Dermis blood vessel endothelial cell (primary cell): ENCODE results near the gene SF3B4. TPM values are rescaled to one million over a fixed set of nuclear protein-coding genes. Genes with fewer than 3 reads are reported as not detected.
"Not testable (repeated sequence)": the region's sequence is repeated elsewhere in the genome, so short reads cannot be mapped to it uniquely, and the experiment has no call there.

Source experiments
- DNase-seq: peaks from one replicate; pipeline ENCODE4 v3.0.0; 2010
- total RNA-seq: library from RNA; depleted of rRNA; stranded (reverse); fragments of >200 nt; gene quantifications from 2 replicates; pipeline ENCODE4 v1.2.3, GENCODE V29; 2014

SF3B4 gene
- total RNA-seq, 1 donor from 2014 or later, result 7.8 TPM

- DNase-seq, result peak; percentile 23
These were observed 3.7 kb upstream of the SF3B4 start for GRCh38 chr1:149931212-149931790.

DNA sequence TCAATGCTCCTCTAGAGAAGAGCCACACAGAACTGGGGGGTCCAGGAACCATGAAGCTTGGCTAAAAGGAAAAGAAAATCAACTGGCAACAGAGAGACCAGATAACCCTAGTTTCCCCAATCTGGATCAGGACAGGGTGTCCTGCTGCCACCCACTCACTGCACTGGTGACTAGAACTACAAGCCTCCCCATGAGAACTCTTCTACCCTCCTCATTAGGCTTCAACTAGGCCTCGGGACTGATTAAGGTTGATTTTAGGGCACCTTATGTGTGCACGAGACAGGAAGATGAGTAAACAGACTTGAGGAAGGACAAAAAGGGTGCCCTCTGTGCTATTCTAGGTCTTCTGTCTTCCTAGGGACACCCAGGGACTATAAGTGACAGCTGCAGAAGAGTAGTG lies 2.3 kb upstream of the SF3B4 start:
- DNase-seq, result no peak

- no peak for DNase-seq
These were observed 760 bp upstream of the SF3B4 start for GRCh38 chr1:149928401-149928724.

DNA sequence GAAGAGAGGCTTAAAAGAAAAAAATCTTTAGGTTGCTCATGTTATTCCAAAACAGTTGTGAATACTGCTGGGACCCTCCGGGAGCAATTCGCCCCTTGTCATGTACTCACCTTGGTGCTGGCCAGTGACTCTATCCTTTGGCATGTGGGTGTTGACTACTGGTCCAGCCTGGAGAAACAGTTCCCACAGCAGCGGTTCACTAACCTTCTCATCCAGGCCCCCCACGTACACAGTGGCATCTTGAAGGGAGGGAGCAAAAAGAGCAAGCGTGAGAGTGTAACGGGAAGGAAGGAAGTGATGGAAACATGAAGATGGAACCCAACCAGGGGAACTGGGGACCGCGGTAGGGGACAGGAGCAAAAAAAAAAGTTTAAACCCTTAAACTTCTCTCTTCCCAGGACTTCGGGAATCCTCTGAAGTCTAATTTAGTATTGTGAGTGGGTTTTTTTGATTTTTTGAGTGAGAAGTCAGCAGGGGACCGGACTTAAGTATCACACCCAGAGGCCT lies 494 bp downstream of the SF3B4 start:
- DNase-seq, result no peak

- DNase-seq, result no peak
These were observed 1.3 kb downstream of the SF3B4 start for GRCh38 chr1:149926296-149926695.

DNA sequence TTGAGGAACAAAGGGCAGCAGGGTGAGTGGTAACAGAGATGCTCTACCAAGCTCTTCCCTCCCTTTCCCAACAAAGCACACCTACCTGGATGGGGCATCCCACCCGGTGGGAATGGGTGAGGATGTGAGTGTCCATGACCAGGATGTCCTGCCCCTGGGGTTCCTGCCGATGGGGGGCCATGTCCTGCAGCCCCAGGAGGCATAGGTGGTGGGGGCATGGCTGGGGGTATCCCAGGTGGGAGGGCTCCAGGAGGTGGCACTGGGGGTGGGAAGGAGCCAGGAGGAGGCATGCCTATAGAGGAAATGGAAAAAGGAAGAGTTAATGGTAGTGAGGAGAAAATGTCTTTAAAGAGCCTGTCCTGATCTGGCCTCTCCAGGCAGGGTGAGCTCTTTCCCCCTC lies 1.9 kb downstream of the SF3B4 start:
- DNase-seq, result no peak

- DNase-seq, result no peak
These were observed 2.3 kb downstream of the SF3B4 start for GRCh38 chr1:149925345-149925744.

DNA sequence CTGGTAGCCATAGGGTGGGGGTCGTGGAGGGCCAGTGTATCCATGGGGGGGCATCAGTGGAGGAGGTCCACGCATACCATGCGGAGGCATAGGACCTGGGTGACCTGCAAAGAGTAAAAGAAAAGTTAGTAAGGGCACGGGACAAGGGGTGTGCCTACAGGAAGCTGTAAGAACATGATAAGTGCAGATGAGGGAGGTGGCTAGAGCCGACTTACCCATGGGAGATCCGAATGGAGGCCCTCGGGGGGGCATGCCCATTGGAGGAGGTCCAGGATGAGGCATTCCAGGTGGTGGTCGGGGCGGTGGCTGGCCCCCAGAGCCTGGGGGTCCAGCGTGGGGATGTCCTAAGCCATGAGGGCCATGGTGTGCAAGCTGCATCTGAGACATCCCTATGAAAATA lies 4.0 kb downstream of the SF3B4 start:
- no peak for DNase-seq

DNA sequence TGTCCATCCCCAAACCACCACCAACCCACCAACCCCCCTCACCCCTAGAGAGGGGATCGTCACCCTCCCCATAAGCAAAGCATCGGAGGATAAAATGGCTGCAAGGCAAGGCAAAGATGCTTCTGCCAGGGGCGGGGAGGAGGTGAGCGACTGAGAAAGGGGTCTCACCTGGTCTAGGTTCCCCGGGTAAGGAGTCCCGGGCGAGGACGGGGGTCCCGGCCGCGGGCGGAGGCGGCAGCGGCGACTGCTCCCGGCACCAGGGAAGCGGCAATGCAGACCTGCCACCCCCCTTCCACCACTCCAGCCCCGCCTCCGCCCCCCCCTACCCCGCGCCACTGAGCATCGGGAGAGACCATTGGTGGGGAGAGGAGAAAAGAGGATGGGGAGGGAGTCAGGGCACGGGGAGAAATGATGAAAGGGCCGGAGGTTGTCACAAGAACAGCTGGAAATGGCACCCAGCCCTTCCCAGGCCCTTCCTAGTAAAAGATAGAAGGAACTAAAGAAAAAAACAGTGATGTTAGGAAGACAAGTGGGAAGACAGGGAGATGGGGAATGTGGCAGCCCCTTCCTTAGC lies 9.9 kb downstream of the SF3B4 start, which contains the start of gene SV2A:
TSS of gene SV2A (minus strand) at position 274 of the 574 bp plus-strand sequence. CDS start 4,004 bp downstream, outside the sequence.
- no peak for DNase-seq

DNA sequence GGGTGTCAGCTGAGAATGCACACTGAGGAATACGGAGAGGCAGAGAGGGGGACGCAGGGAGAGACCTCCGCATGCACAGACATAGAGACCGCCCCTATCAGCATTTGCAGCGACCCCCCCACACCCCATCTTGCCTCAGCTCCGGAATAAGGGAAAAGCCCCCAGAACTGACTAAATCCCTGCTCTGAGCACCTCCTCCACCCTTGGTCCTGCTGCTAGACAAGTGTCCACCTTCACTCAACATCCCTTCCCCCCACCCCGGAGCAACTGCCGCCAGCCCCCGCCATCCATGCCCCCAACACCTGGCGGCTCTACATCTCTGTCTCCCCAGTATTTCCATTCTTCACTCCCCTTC lies 10.7 kb downstream of the SF3B4 start:
- DNase-seq, result no peak

GRCh38 chr1:149916193-149916897 lies 11.3 kb downstream of the SF3B4 start:
- DNase-seq, result no peak

GRCh38 chr1:149915429-149916192 lies 12.0 kb downstream of the SF3B4 start:
- DNase-seq, result no peak

DNA sequence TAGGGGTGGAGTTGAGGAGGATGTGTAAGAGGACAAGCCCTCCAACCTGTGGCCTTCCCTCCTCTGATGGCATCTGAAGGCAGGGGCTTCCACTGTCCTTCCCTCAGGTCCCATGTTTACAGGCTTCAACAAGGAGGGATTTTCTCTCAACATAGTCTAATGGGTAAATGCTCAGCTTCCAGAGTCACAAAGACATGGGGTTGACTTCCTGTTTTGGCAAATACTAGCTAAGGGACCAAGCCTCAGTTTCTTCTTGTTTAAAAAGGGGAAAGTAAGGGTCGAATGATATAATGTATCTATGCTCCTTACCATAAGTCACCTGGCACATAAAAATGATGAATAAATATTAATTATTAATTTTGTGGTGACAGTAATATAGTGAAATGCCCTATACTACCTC lies 13.1 kb downstream of the SF3B4 start:
- no peak for DNase-seq

DNA sequence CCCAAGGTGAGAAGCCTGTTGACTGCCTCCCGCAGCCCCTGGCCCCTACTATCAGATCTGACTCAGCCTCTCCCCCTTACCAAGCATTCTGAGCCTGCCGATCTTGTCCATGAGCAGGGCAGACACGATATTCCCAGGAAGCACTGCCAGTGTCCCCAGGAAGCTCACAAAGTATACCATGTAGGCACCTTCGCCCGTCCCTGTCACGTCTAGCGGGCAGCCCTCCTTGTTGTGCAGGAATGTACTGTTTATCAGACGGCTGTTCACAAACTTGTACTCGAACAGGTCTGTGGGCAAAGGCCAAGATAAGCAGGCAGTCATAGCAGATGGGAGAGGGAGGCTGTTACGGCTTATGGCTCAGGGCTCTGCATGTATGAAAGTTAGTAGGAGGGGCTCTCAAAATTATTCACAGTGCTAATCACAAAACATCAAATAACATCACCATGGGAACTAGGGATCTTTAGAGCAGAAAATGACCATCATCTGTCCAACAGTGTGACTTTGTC lies 21.0 kb downstream of the SF3B4 start:
- no peak for DNase-seq

GRCh38 chr1:149903836-149904491 lies 23.6 kb downstream of the SF3B4 start:
- no peak for DNase-seq

GRCh38 chr1:149899460-149900284 lies 27.9 kb downstream of the SF3B4 start, which contains the start of gene BOLA1:
Gene BOLA1 (plus strand): TSS chr1:149899568. CDS start chr1:149900060, 492 bp downstream.
- DNase-seq, result peak; percentile 95

- DNase-seq, result no peak
These were observed 31.0 kb downstream of the SF3B4 start for GRCh38 chr1:149896575-149896974.

DNA sequence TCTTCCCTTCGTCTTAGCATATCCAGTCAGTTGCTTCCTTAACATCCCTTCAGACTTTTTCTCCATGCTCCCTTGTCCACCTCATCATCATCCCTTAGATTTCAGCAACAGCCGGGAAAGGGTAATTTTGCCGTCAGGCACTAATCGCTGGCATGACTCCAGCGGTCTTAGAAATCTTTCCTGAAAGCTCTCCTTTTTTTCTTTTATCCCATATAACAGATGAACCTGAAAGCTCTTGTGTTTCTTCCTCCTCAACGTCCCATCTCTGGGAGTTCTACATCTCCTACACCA lies 38.7 kb downstream of the SF3B4 start:
- DNase-seq, result no peak

GRCh38 chr1:149888247-149888998 lies 39.2 kb downstream of the SF3B4 start:
- peak; percentile 89 for DNase-seq

GRCh38 chr1:149887456-149888246 lies 40.0 kb downstream of the SF3B4 start:
- DNase-seq, result peak; percentile 98

GRCh38 chr1:149887196-149887455 lies 40.5 kb downstream of the SF3B4 start:
- DNase-seq, result not testable (repeated sequence)
